Inferior parietal cortex (tissue), 1 donor: ENCODE measurements around the gene PDZRN4.

Experiments used
- DNase-seq: peaks from one replicate; pipeline ENCODE4 v3.0.0-alpha.2; 2016; ENCODE audit errors: extremely low spot score

Gene PDZRN4

GRCh38 chr12:41452838-41453407 lies 264.8 kb downstream of the PDZRN4 start:
- DNase-seq: no peak

GRCh38 chr12:41453409-41453808 lies 265.3 kb downstream of the PDZRN4 start:
- no peak for DNase-seq

GRCh38 chr12:41459111-41459905 lies 271.2 kb downstream of the PDZRN4 start:
- no peak for DNase-seq

- DNase-seq: no peak
Measured at GRCh38 chr12:41459906-41460214, 271.7 kb downstream of the PDZRN4 start.

- no peak for DNase-seq
Measured at GRCh38 chr12:41460906-41461305, 272.8 kb downstream of the PDZRN4 start.

- no peak for DNase-seq
Measured at GRCh38 chr12:41462312-41462711, 274.2 kb downstream of the PDZRN4 start.

- DNase-seq: peak; percentile 22
Measured at GRCh38 chr12:41465526-41465925, 277.4 kb downstream of the PDZRN4 start.

- DNase-seq: no peak
Measured at GRCh38 chr12:41466300-41466699, 278.2 kb downstream of the PDZRN4 start.

- no peak for DNase-seq
Measured at GRCh38 chr12:41466802-41467201, 278.7 kb downstream of the PDZRN4 start.

GRCh38 chr12:41467591-41468325 lies 279.6 kb downstream of the PDZRN4 start:
- DNase-seq: no peak

GRCh38 chr12:41468341-41468740 lies 280.2 kb downstream of the PDZRN4 start:
- DNase-seq: no peak

- no peak for DNase-seq
Measured at GRCh38 chr12:41468756-41469155, 280.6 kb downstream of the PDZRN4 start.

- DNase-seq: no peak
Measured at GRCh38 chr12:41473441-41473840, 285.3 kb downstream of the PDZRN4 start.

GRCh38 chr12:41474001-41474400 lies 285.9 kb downstream of the PDZRN4 start:
- no peak for DNase-seq

- DNase-seq: no peak
Measured at GRCh38 chr12:41476499-41477439, 288.6 kb downstream of the PDZRN4 start.

GRCh38 chr12:41479426-41479825 lies 291.3 kb downstream of the PDZRN4 start:
- no peak for DNase-seq

GRCh38 chr12:41485203-41485602 lies 297.1 kb downstream of the PDZRN4 start:
- no peak for DNase-seq

- DNase-seq: no peak
Measured at GRCh38 chr12:41486718-41487117, 298.6 kb downstream of the PDZRN4 start.

- no peak for DNase-seq
Measured at GRCh38 chr12:41496009-41496408, 307.9 kb downstream of the PDZRN4 start.

GRCh38 chr12:41497409-41497808 lies 309.3 kb downstream of the PDZRN4 start:
- no peak for DNase-seq

GRCh38 chr12:41504976-41505375 lies 316.9 kb downstream of the PDZRN4 start:
- DNase-seq: no peak

- DNase-seq: no peak
Measured at GRCh38 chr12:41507286-41507685, 319.2 kb downstream of the PDZRN4 start.
